NCI-H1417 treated with DMSO at 0.1 percent for 48 hours (cell line): Measurements from ENCODE around the gene ARFIP1.
"Not testable (repeated sequence)": the region's sequence is repeated elsewhere in the genome, so short reads cannot be mapped to it uniquely, and the experiment has no call there.

Source experiments
- DNase-seq: peaks from one replicate; lab custom pipeline; 2025; lab: John Stamatoyannopoulos, UW

Gene ARFIP1

GRCh38 chr4:152847376-152847775, 67.6 kb downstream of the ARFIP1 start:
- DNase-seq: no peak

GRCh38 chr4:152848508-152848907, 68.8 kb downstream of the ARFIP1 start:
- no peak for DNase-seq

- no peak for DNase-seq
Observed at GRCh38 chr4:152849350-152849749, 69.6 kb downstream of the ARFIP1 start.

- no peak for DNase-seq
Observed at GRCh38 chr4:152850377-152850776, 70.6 kb downstream of the ARFIP1 start.

GRCh38 chr4:152851226-152851625, 71.5 kb downstream of the ARFIP1 start:
- no peak for DNase-seq

GRCh38 chr4:152853293-152853692, 73.5 kb downstream of the ARFIP1 start:
- DNase-seq: no peak

GRCh38 chr4:152854016-152854415, 74.3 kb downstream of the ARFIP1 start:
- not testable (repeated sequence) for DNase-seq

- DNase-seq: no peak
Observed at GRCh38 chr4:152856960-152857359, 77.2 kb downstream of the ARFIP1 start.

- no peak for DNase-seq
Observed at GRCh38 chr4:152858934-152859333, 79.2 kb downstream of the ARFIP1 start.

GRCh38 chr4:152860046-152860445, 80.3 kb downstream of the ARFIP1 start:
- no peak for DNase-seq

GRCh38 chr4:152862608-152863007, 82.9 kb downstream of the ARFIP1 start:
- no peak for DNase-seq

- DNase-seq: no peak
Observed at GRCh38 chr4:152864361-152864760, 84.6 kb downstream of the ARFIP1 start.

GRCh38 chr4:152866432-152866993, 86.8 kb downstream of the ARFIP1 start:
- DNase-seq: not testable (repeated sequence)

- no peak for DNase-seq
Observed at GRCh38 chr4:152870606-152871005, 90.9 kb downstream of the ARFIP1 start.

GRCh38 chr4:152875261-152875660, 95.5 kb downstream of the ARFIP1 start:
- DNase-seq: no peak

GRCh38 chr4:152877868-152878267, 98.1 kb downstream of the ARFIP1 start:
- DNase-seq: no peak

- DNase-seq: no peak
Observed at GRCh38 chr4:152880263-152880662, 100.5 kb downstream of the ARFIP1 start.

GRCh38 chr4:152881974-152882373, 102.2 kb downstream of the ARFIP1 start:
- DNase-seq: no peak

- DNase-seq: no peak
Observed at GRCh38 chr4:152885185-152885584, 105.4 kb downstream of the ARFIP1 start.

- no peak for DNase-seq
Observed at GRCh38 chr4:152886201-152886600, 106.4 kb downstream of the ARFIP1 start.

GRCh38 chr4:152887981-152888380, 108.2 kb downstream of the ARFIP1 start:
- no peak for DNase-seq

GRCh38 chr4:152892974-152893373, 113.2 kb downstream of the ARFIP1 start:
- DNase-seq: no peak

GRCh38 chr4:152894673-152895072, 114.9 kb downstream of the ARFIP1 start:
- DNase-seq: no peak

GRCh38 chr4:152896811-152897210, 117.1 kb downstream of the ARFIP1 start:
- no peak for DNase-seq

GRCh38 chr4:152898133-152898532, 118.4 kb downstream of the ARFIP1 start:
- DNase-seq: not testable (repeated sequence)
